ENCODE results near the gene TINAGL1. TPM values are rescaled to one million over a fixed set of nuclear protein-coding genes. Genes with fewer than 3 reads are reported as not detected.

Gene TINAGL1
- total RNA-seq, 1 experiment from 2014 or later: 2.5 TPM

- Histone ChIP-seq H3K79me1 (ENCODE audit: insufficient read depth, low read depth, low read length, poor library complexity, severe bottlenecking) (no peaks in the 10 kb centered on the region), H3K14ac (ENCODE audit: insufficient read depth, low read length) (no peak overlapping the region), H3T11ph (ENCODE audit: low read length) (no peak overlapping the region), H3K23ac (ENCODE audit: insufficient read length, low read depth, low read length) (no peak overlapping the region), H2BK20ac (ENCODE audit: low read depth, low read length, poor library complexity, severe bottlenecking) (no peak overlapping the region), H3K9me3 (ENCODE audit: control insufficient read depth, low read depth, low read length) (no peaks in the 10 kb centered on the region), H3K79me2 (ENCODE audit: insufficient read depth, low read length) (no peaks in the 10 kb centered on the region), H2BK12ac (ENCODE audit: insufficient read length, low read depth, low read length) (no peak overlapping the region), H3K4me1 (ENCODE audit: insufficient read depth, low read length) (no peaks in the 10 kb centered on the region), H4K20me1 (ENCODE audit: control insufficient read depth, insufficient read depth, insufficient read length) (peaks cover 2% of the 10 kb centered on the region), H3K18ac (ENCODE audit: insufficient read length, low read depth, low read length) (no peak overlapping the region), H3K9ac (ENCODE audit: extremely low read depth, insufficient read length, low read length) (no peak overlapping the region), H2AK5ac (ENCODE audit: insufficient read length, low read length) (no peak overlapping the region), H4K91ac (ENCODE audit: insufficient read length, low read depth, low read length) (no peak overlapping the region), H4K8ac (replicated peaks; ENCODE audit: insufficient read length, low read depth, low read length) (no peak overlapping the region), H3K4ac (ENCODE audit: low read depth, low read length) (no peak overlapping the region), H3K27me3 (ENCODE audit: insufficient read depth, low read length) (no peaks in the 10 kb centered on the region), H4K5ac (ENCODE audit: insufficient read length, low read depth, low read length) (no peak overlapping the region), H2BK15ac (ENCODE audit: low read depth, low read length) (no peak overlapping the region), H2BK5ac (ENCODE audit: insufficient read length, low read length) (no peak overlapping the region), H2BK120ac (ENCODE audit: low read depth, low read length, poor library complexity, severe bottlenecking) (no peak overlapping the region), H2AFZ (ENCODE audit: low read length) (no peak overlapping the region), H3K56ac (ENCODE audit: insufficient read length, low read depth, low read length) (no peak overlapping the region), H3K27ac (ENCODE audit: insufficient read length, low read depth, low read length) (no peak overlapping the region), H3K4me2 (ENCODE audit: insufficient read depth, insufficient read length, low read length) (no peak overlapping the region), H3K23me2 (ENCODE audit: insufficient read length, low read depth, low read length, poor library complexity, severe bottlenecking) (no peaks in the 10 kb centered on the region)
- no CpG with 5 or more reads among the region's 4 CpGs for WGBS (ENCODE audit: extremely low coverage, insufficient read length, low lambda C conversion rate)
- Mint-ChIP-seq H3K36me3 (ENCODE audit: insufficient read depth in 1 of 3, low read depth in 3 of 3) (peaks cover 0 to 2% (median 0%) of the 10 kb centered on the region in 3 experiments; a peak in 1 of 7 replicates), H3K27ac (no peak overlapping the region; a peak in 1 of 7 replicates), H3K27me3 (ENCODE audit: low read depth) (peaks cover 6% of the 10 kb centered on the region), H3K9me3 (peaks cover 6 to 7% of the 10 kb centered on the region in 2 experiments; a peak in 4 of 5 replicates), H3K4me3 (no peak overlapping the region), H3K4me1 (no peaks in the 10 kb centered on the region)
- TF ChIP-seq, protein P1, sequence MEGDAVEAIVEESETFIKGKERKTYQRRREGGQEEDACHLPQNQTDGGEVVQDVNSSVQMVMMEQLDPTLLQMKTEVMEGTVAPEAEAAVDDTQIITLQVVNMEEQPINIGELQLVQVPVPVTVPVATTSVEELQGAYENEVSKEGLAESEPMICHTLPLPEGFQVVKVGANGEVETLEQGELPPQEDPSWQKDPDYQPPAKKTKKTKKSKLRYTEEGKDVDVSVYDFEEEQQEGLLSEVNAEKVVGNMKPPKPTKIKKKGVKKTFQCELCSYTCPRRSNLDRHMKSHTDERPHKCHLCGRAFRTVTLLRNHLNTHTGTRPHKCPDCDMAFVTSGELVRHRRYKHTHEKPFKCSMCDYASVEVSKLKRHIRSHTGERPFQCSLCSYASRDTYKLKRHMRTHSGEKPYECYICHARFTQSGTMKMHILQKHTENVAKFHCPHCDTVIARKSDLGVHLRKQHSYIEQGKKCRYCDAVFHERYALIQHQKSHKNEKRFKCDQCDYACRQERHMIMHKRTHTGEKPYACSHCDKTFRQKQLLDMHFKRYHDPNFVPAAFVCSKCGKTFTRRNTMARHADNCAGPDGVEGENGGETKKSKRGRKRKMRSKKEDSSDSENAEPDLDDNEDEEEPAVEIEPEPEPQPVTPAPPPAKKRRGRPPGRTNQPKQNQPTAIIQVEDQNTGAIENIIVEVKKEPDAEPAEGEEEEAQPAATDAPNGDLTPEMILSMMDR (conservative IDR thresholded peaks at IDR 0.05): no peak
- DNase-seq: no peak
Measured at GRCh38 chr1:31541194-31541593, 35.1 kb upstream of the TINAGL1 start.

Measured in H9 (cell line).